A673 (cell line): ENCODE results near the gene TSR2. TPM values are rescaled to one million over a fixed set of nuclear protein-coding genes. Genes with fewer than 3 reads are reported as not detected.

Source experiments
- BruUV-seq: library from RNA; stranded (reverse); fragments of 400-500 nt; replicated peaks from 2 replicates; lab custom pipeline; 2021; lab: Mats Ljungman, UMichigan
- CTCF ChIA-PET: fragments of 300-600 bp; sonication (Branson Sonifier 250); formaldehyde crosslinking; loops from one replicate; lab custom pipeline; 2022; ENCODE audit warnings: antibody characterized with exemption; lab: Charles Lee
- POLR2A ChIA-PET: fragments of 300-600 bp; sonication (Branson Sonifier 250); formaldehyde crosslinking; loops from one replicate; lab custom pipeline; 2022; ENCODE audit warnings: antibody characterized with exemption; ENCODE audit not compliant: low non-redundant PET; lab: Charles Lee
- DNase-seq: peaks from one replicate; pipeline ENCODE4 v3.0.0-alpha.2; 2015; ENCODE audit warnings: low spot score
- H3K27ac ChIP-seq: fragments of 200-600 bp; sonication (generic); 2 replicates; pipeline ENCODE4 v1.5.1; 2016; ENCODE audit warnings: mixed run types, low read depth, mild to moderate bottlenecking, mixed read lengths, antibody characterized with exemption, low read length; ENCODE audit not compliant: poor library complexity, severe bottlenecking
- H3K27me3 ChIP-seq: fragments of 200-600 bp; sonication (generic); replicated peaks from 2 replicates; pipeline ENCODE4 v1.6.1; 2017; ENCODE audit warnings: mixed run types, low read depth, mild to moderate bottlenecking, mixed read lengths, antibody characterized with exemption, low read length; ENCODE audit not compliant: insufficient read depth, poor library complexity
- H3K36me3 ChIP-seq: fragments of 200-600 bp; sonication (generic); 2 replicates; pipeline ENCODE4 v1.6.1; 2016; ENCODE audit warnings: mixed run types, mild to moderate bottlenecking, mixed read lengths, antibody characterized with exemption, low read length; ENCODE audit not compliant: insufficient read depth, poor library complexity, severe bottlenecking
- H3K4me1 ChIP-seq: fragments of 200-600 bp; sonication (generic); 2 replicates; pipeline ENCODE4 v1.6.1; 2017; ENCODE audit warnings: mixed run types, mild to moderate bottlenecking, mixed read lengths, antibody characterized with exemption, low read length; ENCODE audit not compliant: insufficient read depth, poor library complexity, severe bottlenecking
- H3K4me3 ChIP-seq: fragments of 200-600 bp; sonication (generic); 2 replicates; pipeline ENCODE4 v1.5.1; 2016; ENCODE audit warnings: low read depth, mixed run types, mild to moderate bottlenecking, mixed read lengths, low read length; ENCODE audit not compliant: poor library complexity, severe bottlenecking
- H3K9me3 ChIP-seq: fragments of 200-600 bp; sonication (generic); 2 replicates; pipeline ENCODE4 v1.6.1; 2016; ENCODE audit warnings: mixed run types, low read depth, mild to moderate bottlenecking, mixed read lengths, antibody characterized with exemption, low read length; ENCODE audit not compliant: poor library complexity, severe bottlenecking
- EZH2 ChIP-seq: fragments of 200-600 bp; sonication (generic); IDR thresholded peaks from 2 replicates; pipeline ENCODE4 v1.6.1; 2017; ENCODE audit warnings: borderline replicate concordance, low read depth, mild to moderate bottlenecking, mixed read lengths, antibody characterized with exemption, low read length; ENCODE audit not compliant: poor library complexity, severe bottlenecking
- intact Hi-C: fragments of 100-400 bp; cut with micrococcal nuclease; formaldehyde crosslinking; loops from one replicate; pipeline ENCODE4 v1.10.0; 2022; ENCODE audit not compliant: unreplicated experiment
- total RNA-seq: library from RNA; stranded (reverse); gene quantifications from 2 replicates; pipeline ENCODE4 v1.2.3, GENCODE V29; 2021
- TF ChIP-seq, protein P1 (sequence below): fragments of 300-800, 200-600 bp; sonication (generic); conservative IDR thresholded peaks from 2 replicates; pipeline ENCODE4 v1.5.1; 2017; ENCODE audit warnings: low read depth, mild to moderate bottlenecking, antibody characterized with exemption, low read length, moderate library complexity, mixed read lengths

Gene TSR2
- total RNA-seq, 1 experiment from 2014 or later, result 40.8 TPM

DNA sequence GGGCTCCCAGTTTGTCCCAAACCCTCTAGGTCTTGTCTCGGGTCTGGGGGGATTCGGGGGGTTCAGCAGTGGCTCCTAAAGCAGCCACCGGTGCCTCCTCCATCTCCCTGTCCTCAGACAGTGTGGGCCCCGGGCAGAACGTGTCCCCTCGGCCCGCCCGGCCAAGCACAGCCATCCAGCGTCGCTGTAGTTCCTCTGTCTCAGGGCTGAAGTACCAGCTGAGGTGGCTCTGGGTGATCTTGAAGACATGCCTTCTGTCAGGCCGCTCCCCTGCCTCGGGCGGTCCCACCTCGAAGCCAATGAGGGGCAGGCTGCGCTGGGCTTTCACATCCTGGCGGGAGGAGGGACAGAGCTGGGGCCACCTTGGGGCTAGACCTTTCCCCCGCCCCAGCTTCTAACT, 5.9 kb downstream of the TSR2 start:
- H3K36me3 ChIP-seq, result peaks cover 31% of the 10 kb centered on the region

DNA sequence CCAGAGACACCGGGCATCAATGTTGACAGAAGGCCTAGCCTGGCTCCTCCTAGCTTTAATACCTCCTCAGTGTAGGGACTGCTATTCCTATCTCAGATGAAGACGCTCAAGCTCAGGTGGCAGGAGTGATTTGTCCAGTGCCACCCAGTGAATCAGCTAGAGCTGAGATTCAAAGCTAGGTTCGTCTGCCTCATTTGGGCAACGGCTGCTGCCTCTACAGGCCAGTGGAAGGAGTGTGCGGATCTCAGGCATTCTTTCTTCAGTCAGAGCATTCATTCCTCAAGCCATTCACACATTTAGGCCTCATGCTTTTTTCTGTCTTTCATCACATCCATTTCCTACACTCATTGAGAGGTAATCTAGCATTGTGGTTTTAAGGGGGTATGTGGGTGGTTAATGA, 7.3 kb downstream of the TSR2 start:
- no peaks in the 10 kb centered on the region for H3K9me3 ChIP-seq
- DNase-seq, result peak; percentile 22
- TF ChIP-seq, protein P1, sequence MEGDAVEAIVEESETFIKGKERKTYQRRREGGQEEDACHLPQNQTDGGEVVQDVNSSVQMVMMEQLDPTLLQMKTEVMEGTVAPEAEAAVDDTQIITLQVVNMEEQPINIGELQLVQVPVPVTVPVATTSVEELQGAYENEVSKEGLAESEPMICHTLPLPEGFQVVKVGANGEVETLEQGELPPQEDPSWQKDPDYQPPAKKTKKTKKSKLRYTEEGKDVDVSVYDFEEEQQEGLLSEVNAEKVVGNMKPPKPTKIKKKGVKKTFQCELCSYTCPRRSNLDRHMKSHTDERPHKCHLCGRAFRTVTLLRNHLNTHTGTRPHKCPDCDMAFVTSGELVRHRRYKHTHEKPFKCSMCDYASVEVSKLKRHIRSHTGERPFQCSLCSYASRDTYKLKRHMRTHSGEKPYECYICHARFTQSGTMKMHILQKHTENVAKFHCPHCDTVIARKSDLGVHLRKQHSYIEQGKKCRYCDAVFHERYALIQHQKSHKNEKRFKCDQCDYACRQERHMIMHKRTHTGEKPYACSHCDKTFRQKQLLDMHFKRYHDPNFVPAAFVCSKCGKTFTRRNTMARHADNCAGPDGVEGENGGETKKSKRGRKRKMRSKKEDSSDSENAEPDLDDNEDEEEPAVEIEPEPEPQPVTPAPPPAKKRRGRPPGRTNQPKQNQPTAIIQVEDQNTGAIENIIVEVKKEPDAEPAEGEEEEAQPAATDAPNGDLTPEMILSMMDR, result no peak; the same call in 1 of the 2 replicates
- TF ChIP-seq EZH2, result no peak
- no peaks in the 10 kb centered on the region for H3K27me3 ChIP-seq
- intact Hi-C loops, result no loop called here
- H3K36me3 ChIP-seq, result peaks cover 31% of the 10 kb centered on the region
- ChIA-PET CTCF (interaction anchor here (0.6 kb wide), 1 partner anchor 50 kb away, joined by 8 read pairs; no protein-coding TSS in a partner anchor), POLR2A (no interaction called here)
- BruUV-seq, result no TSS peak
- no peak overlapping the region for H3K27ac ChIP-seq
- no peaks in the 10 kb centered on the region for H3K4me1 ChIP-seq
- H3K4me3 ChIP-seq, result no peak overlapping the region

More for the DNA sequence above, 5.9 kb downstream of the TSR2 start:
- Histone ChIP-seq H3K9me3 (no peaks in the 10 kb centered on the region), H3K27me3 (no peaks in the 10 kb centered on the region), H3K4me1 (peaks cover 5% of the 10 kb centered on the region), H3K4me3 (no peak overlapping the region), H3K27ac (no peak overlapping the region)
- no peak for DNase-seq
- BruUV-seq, result no TSS peak
- TF ChIP-seq EZH2, result no peak
- TF ChIP-seq, protein P1, result no peak
- ChIA-PET CTCF (interaction anchor here (0.6 kb wide), 1 partner anchor 30 kb away, joined by 4 read pairs; no protein-coding TSS in a partner anchor), POLR2A (no interaction called here)
- intact Hi-C loops, result no loop called here

DNA sequence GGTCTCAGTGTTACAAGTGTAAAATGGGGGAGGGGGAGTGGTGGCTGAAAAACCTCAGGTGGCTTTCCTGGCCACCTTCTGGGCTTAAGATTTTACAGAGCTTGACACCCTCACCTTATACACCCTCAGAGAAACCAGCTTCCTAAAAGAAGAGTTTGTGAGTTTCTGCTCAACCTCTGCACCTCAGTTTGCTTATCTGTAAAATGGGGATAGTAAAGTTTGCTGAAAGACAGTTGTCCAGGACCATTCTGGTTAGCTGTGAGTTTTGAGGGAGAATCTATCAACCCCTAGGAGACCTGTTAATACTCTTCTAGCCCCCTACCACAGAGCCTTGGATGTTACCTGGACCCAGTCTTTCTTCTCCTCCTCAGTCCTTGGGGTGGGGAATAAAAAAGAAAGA, 9.7 kb downstream of the TSR2 start:
- CTCF ChIA-PET, result no interaction called here
- Histone ChIP-seq H3K36me3 (peaks cover 24% of the 10 kb centered on the region), H3K27ac (no peak overlapping the region), H3K4me3 (no peak overlapping the region), H3K9me3 (no peaks in the 10 kb centered on the region), H3K27me3 (no peaks in the 10 kb centered on the region), H3K4me1 (no peaks in the 10 kb centered on the region)
- POLR2A ChIA-PET, result no interaction called here
- BruUV-seq, result no TSS peak
- no peak for DNase-seq
- TF ChIP-seq EZH2, result no peak
- TF ChIP-seq, protein P1, result no peak
- intact Hi-C loops, result no loop called here
